ENCODE measurements around the gene VASH1.

GRCh38 chr14:76784266-76784874 lies 23.1 kb downstream of the VASH1 start:
- TF ChIP-seq, protein P1, sequence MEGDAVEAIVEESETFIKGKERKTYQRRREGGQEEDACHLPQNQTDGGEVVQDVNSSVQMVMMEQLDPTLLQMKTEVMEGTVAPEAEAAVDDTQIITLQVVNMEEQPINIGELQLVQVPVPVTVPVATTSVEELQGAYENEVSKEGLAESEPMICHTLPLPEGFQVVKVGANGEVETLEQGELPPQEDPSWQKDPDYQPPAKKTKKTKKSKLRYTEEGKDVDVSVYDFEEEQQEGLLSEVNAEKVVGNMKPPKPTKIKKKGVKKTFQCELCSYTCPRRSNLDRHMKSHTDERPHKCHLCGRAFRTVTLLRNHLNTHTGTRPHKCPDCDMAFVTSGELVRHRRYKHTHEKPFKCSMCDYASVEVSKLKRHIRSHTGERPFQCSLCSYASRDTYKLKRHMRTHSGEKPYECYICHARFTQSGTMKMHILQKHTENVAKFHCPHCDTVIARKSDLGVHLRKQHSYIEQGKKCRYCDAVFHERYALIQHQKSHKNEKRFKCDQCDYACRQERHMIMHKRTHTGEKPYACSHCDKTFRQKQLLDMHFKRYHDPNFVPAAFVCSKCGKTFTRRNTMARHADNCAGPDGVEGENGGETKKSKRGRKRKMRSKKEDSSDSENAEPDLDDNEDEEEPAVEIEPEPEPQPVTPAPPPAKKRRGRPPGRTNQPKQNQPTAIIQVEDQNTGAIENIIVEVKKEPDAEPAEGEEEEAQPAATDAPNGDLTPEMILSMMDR (conservative IDR thresholded peaks at IDR 0.05) = no peak
- no peak for TF ChIP-seq ZFX (IDR thresholded peaks at IDR 0.05)
